GM23338 (cell line): Measurements from ENCODE around the gene SFTPD.

Source experiments
- EZH2 ChIP-seq: fragments of 200-600 bp; sonication (generic); IDR thresholded peaks from one replicate; pipeline ENCODE4 v1.8.0; 2017; ENCODE audit warnings: antibody characterized with exemption, mild to moderate bottlenecking, low read depth; ENCODE audit not compliant: unreplicated experiment
- JUNB ChIP-seq: IDR thresholded peaks from one replicate; pipeline ENCODE4 v1.6.1; 2016; ENCODE audit warnings: antibody characterized with exemption; ENCODE audit not compliant: unreplicated experiment
- POLR2AphosphoS5 ChIP-seq: IDR thresholded peaks from 2 replicates; pipeline ENCODE4 v1.6.1; 2016; ENCODE audit warnings: antibody characterized with exemption, low read depth
- TF ChIP-seq, protein P1 (sequence below): IDR thresholded peaks from one replicate; pipeline ENCODE4 v1.6.1; 2018; ENCODE audit warnings: antibody characterized with exemption; ENCODE audit not compliant: unreplicated experiment
- TF ChIP-seq, protein P2 (sequence below), 2 experiments: fragments of 200-600 bp in 1 of 2; sonication (generic) in 1 of 2; conservative IDR thresholded peaks; 2 replicates each; pipeline versions ENCODE4 v1.5.1 to v1.6.1; 2016 to 2017; ENCODE audit warnings: antibody characterized with exemption in 2 of 2, low read depth in 2 of 2, mild to moderate bottlenecking in 2 of 2, moderate library complexity in 1 of 2

DNA sequence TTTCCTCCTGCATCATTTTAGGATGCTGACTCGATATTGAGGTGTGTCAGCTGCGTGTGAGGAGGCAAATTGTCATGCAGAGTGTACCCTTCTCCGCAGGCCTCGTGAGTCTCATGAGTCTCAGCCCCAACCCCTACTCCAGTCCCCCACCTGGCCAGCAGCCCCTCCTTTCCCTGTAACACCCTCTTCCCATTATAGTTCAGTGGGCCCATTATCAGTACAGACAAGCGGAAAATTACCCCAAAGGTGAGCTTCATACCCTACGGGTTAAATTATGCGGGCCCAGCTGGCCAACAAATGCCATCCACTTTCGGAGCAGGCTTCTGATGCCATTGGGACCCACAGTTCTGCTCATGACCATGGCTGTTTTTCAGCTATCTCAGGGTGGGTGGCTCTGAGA is 25.2 kb downstream of the SFTPD start:
- TF ChIP-seq JUNB: no peak
- TF ChIP-seq, protein P1, sequence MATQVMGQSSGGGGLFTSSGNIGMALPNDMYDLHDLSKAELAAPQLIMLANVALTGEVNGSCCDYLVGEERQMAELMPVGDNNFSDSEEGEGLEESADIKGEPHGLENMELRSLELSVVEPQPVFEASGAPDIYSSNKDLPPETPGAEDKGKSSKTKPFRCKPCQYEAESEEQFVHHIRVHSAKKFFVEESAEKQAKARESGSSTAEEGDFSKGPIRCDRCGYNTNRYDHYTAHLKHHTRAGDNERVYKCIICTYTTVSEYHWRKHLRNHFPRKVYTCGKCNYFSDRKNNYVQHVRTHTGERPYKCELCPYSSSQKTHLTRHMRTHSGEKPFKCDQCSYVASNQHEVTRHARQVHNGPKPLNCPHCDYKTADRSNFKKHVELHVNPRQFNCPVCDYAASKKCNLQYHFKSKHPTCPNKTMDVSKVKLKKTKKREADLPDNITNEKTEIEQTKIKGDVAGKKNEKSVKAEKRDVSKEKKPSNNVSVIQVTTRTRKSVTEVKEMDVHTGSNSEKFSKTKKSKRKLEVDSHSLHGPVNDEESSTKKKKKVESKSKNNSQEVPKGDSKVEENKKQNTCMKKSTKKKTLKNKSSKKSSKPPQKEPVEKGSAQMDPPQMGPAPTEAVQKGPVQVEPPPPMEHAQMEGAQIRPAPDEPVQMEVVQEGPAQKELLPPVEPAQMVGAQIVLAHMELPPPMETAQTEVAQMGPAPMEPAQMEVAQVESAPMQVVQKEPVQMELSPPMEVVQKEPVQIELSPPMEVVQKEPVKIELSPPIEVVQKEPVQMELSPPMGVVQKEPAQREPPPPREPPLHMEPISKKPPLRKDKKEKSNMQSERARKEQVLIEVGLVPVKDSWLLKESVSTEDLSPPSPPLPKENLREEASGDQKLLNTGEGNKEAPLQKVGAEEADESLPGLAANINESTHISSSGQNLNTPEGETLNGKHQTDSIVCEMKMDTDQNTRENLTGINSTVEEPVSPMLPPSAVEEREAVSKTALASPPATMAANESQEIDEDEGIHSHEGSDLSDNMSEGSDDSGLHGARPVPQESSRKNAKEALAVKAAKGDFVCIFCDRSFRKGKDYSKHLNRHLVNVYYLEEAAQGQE: no peak
- TF ChIP-seq, protein P2, sequence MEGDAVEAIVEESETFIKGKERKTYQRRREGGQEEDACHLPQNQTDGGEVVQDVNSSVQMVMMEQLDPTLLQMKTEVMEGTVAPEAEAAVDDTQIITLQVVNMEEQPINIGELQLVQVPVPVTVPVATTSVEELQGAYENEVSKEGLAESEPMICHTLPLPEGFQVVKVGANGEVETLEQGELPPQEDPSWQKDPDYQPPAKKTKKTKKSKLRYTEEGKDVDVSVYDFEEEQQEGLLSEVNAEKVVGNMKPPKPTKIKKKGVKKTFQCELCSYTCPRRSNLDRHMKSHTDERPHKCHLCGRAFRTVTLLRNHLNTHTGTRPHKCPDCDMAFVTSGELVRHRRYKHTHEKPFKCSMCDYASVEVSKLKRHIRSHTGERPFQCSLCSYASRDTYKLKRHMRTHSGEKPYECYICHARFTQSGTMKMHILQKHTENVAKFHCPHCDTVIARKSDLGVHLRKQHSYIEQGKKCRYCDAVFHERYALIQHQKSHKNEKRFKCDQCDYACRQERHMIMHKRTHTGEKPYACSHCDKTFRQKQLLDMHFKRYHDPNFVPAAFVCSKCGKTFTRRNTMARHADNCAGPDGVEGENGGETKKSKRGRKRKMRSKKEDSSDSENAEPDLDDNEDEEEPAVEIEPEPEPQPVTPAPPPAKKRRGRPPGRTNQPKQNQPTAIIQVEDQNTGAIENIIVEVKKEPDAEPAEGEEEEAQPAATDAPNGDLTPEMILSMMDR (conservative IDR thresholded peaks at IDR 0.05; ENCODE audit: low read depth in 2 of 2): no peak
- TF ChIP-seq EZH2: no peak
- no peak for TF ChIP-seq POLR2AphosphoS5
